ENCODE measurements around the gene BTBD9. TPM values are rescaled to one million over a fixed set of nuclear protein-coding genes. Genes with fewer than 3 reads are reported as not detected.

Gene BTBD9
- total RNA-seq, 1 donor from 2014 or later = 28.1 TPM

GRCh38 chr6:38192011-38192410, 447.7 kb downstream of the BTBD9 start:
- DNase-seq (ENCODE audit: low spot score in 2 of 2) (no peak), FAIRE-seq (no peak)

GRCh38 chr6:38191418-38191817, 448.3 kb downstream of the BTBD9 start:
- FAIRE-seq (no peak), DNase-seq (ENCODE audit: low spot score in 2 of 2) (no peak)

- no peak for DNase-seq (ENCODE audit: low spot score in 2 of 2)
- no peak for FAIRE-seq
Observed at GRCh38 chr6:38188677-38189335, 450.9 kb downstream of the BTBD9 start.

GRCh38 chr6:38187811-38188590, 451.7 kb downstream of the BTBD9 start:
- DNase-seq (ENCODE audit: low spot score in 2 of 2) (no peak), FAIRE-seq (no peak)

GRCh38 chr6:38187325-38187724, 452.4 kb downstream of the BTBD9 start:
- DNase-seq (ENCODE audit: low spot score in 2 of 2) (no peak), FAIRE-seq (no peak)

GRCh38 chr6:38185752-38186151, 454.0 kb downstream of the BTBD9 start:
- FAIRE-seq (no peak), DNase-seq (ENCODE audit: low spot score in 2 of 2) (no peak)

- FAIRE-seq = no peak
- DNase-seq (ENCODE audit: low spot score in 2 of 2) = no peak
Observed at GRCh38 chr6:38185244-38185643, 454.5 kb downstream of the BTBD9 start.

- DNase-seq (ENCODE audit: low spot score in 2 of 2) (no peak), FAIRE-seq (no peak)
Observed at GRCh38 chr6:38184585-38185080, 455.1 kb downstream of the BTBD9 start.

- FAIRE-seq (no peak), DNase-seq (ENCODE audit: low spot score in 2 of 2) (no peak)
Observed at GRCh38 chr6:38183856-38184584, 455.7 kb downstream of the BTBD9 start.

- FAIRE-seq (no peak), DNase-seq (ENCODE audit: low spot score in 2 of 2) (no peak)
Observed at GRCh38 chr6:38182426-38182825, 457.3 kb downstream of the BTBD9 start.

GRCh38 chr6:38180586-38180985, 459.1 kb downstream of the BTBD9 start:
- FAIRE-seq = no peak
- no peak for DNase-seq (ENCODE audit: low spot score in 2 of 2)

- FAIRE-seq (no peak), DNase-seq (ENCODE audit: low spot score in 2 of 2) (no peak)
Observed at GRCh38 chr6:38179794-38180430, 459.8 kb downstream of the BTBD9 start.

- no peak for FAIRE-seq
- no peak for DNase-seq (ENCODE audit: low spot score in 2 of 2)
Observed at GRCh38 chr6:38179300-38179699, 460.4 kb downstream of the BTBD9 start.

- FAIRE-seq (no peak), DNase-seq (ENCODE audit: low spot score in 2 of 2) (no peak)
Observed at GRCh38 chr6:38178584-38178886, 461.2 kb downstream of the BTBD9 start.

GRCh38 chr6:38177882-38178583, 461.7 kb downstream of the BTBD9 start:
- no peak for DNase-seq (ENCODE audit: low spot score in 2 of 2)
- FAIRE-seq = no peak

- no peak for DNase-seq (ENCODE audit: low spot score in 2 of 2)
- no peak for FAIRE-seq
Observed at GRCh38 chr6:38176797-38177751, 462.7 kb downstream of the BTBD9 start.

- no peak for FAIRE-seq
- DNase-seq (ENCODE audit: low spot score in 2 of 2) = no peak
Observed at GRCh38 chr6:38175786-38176185, 463.9 kb downstream of the BTBD9 start.

- DNase-seq (ENCODE audit: low spot score in 2 of 2) = no peak
- FAIRE-seq = no peak
Observed at GRCh38 chr6:38174806-38175495, 464.8 kb downstream of the BTBD9 start.

GRCh38 chr6:38174315-38174714, 465.4 kb downstream of the BTBD9 start:
- FAIRE-seq (no peak), DNase-seq (ENCODE audit: low spot score in 2 of 2) (no peak)

All from frontal cortex (tissue), 4 donors.